ENCODE data around the gene UCN2. TPM values are rescaled to one million over a fixed set of nuclear protein-coding genes. Genes with fewer than 3 reads are reported as not detected.

The UCN2 gene
- total RNA-seq, 1 donor, result 0.54 TPM

DNA sequence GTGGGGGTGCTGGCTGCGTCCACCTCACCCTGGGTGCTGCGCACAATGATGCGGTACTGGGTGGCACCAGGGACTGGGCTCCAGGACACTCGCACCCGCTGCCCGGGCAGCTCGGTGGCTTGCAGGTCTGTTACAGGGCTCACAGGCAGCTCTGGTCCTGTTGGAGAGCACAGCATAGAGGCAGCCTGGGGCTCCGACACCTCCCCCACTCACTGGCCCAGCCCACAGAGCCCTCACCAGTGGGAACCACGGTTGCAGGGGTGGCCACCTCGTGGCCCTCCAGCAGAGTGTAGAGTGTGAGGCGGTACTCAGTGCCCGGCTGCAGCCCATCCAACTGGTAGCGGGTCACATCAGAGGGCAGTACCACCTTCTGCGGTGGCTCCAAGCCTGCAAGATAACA, 27.9 kb upstream of the UCN2 start:
- no peak overlapping the region for H3K4me3 ChIP-seq (ENCODE audit: low read depth, low read length)
- TF ChIP-seq, protein P1, sequence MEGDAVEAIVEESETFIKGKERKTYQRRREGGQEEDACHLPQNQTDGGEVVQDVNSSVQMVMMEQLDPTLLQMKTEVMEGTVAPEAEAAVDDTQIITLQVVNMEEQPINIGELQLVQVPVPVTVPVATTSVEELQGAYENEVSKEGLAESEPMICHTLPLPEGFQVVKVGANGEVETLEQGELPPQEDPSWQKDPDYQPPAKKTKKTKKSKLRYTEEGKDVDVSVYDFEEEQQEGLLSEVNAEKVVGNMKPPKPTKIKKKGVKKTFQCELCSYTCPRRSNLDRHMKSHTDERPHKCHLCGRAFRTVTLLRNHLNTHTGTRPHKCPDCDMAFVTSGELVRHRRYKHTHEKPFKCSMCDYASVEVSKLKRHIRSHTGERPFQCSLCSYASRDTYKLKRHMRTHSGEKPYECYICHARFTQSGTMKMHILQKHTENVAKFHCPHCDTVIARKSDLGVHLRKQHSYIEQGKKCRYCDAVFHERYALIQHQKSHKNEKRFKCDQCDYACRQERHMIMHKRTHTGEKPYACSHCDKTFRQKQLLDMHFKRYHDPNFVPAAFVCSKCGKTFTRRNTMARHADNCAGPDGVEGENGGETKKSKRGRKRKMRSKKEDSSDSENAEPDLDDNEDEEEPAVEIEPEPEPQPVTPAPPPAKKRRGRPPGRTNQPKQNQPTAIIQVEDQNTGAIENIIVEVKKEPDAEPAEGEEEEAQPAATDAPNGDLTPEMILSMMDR (IDR thresholded peaks at IDR 0.05; ENCODE audit: insufficient read depth, low read length), result no peak
- DNase-seq (ENCODE audit: low read depth), result no peak

- TF ChIP-seq, protein P1 (IDR thresholded peaks at IDR 0.05; ENCODE audit: insufficient read depth, low read length), result no peak
- H3K4me3 ChIP-seq (ENCODE audit: low read depth, low read length), result no peak overlapping the region
- no peak for DNase-seq (ENCODE audit: low read depth)
Observed at GRCh38 chr3:48588230-48588629, 24.6 kb upstream of the UCN2 start.

GRCh38 chr3:48587686-48588085, 24.1 kb upstream of the UCN2 start:
- H3K4me3 ChIP-seq (ENCODE audit: low read depth, low read length), result no peak overlapping the region
- TF ChIP-seq, protein P1 (IDR thresholded peaks at IDR 0.05; ENCODE audit: insufficient read depth, low read length), result no peak
- DNase-seq (ENCODE audit: low read depth), result no peak

DNA sequence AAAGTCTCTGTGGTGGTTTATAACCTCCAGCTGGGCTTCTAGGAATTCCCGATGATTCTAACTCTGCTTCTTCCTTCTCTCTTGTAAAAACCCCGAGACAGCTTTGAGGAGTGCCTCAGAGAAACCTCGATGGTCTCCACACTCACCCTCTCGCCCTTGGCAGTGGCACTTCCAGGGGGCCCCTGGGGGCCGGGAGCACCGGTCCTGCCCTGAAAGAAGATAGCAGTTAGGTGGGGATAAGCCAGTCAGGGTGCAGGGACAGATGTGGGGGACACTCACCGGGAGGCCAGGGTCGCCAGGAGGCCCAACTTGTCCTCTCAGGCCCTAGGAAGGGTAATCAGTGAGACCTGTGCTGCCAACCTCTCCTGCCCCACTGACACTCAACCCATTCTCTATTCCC, 21.8 kb upstream of the UCN2 start:
- no peak overlapping the region for H3K4me3 ChIP-seq (ENCODE audit: low read depth, low read length)
- DNase-seq (ENCODE audit: low read depth), result no peak
- TF ChIP-seq, protein P1 (IDR thresholded peaks at IDR 0.05; ENCODE audit: insufficient read depth, low read length), result no peak

- DNase-seq (ENCODE audit: low read depth), result no peak
- H3K4me3 ChIP-seq (ENCODE audit: low read depth, low read length), result no peak overlapping the region
- TF ChIP-seq, protein P1 (IDR thresholded peaks at IDR 0.05; ENCODE audit: insufficient read depth, low read length), result no peak
Observed at GRCh38 chr3:48584836-48585235, 21.3 kb upstream of the UCN2 start.

DNA sequence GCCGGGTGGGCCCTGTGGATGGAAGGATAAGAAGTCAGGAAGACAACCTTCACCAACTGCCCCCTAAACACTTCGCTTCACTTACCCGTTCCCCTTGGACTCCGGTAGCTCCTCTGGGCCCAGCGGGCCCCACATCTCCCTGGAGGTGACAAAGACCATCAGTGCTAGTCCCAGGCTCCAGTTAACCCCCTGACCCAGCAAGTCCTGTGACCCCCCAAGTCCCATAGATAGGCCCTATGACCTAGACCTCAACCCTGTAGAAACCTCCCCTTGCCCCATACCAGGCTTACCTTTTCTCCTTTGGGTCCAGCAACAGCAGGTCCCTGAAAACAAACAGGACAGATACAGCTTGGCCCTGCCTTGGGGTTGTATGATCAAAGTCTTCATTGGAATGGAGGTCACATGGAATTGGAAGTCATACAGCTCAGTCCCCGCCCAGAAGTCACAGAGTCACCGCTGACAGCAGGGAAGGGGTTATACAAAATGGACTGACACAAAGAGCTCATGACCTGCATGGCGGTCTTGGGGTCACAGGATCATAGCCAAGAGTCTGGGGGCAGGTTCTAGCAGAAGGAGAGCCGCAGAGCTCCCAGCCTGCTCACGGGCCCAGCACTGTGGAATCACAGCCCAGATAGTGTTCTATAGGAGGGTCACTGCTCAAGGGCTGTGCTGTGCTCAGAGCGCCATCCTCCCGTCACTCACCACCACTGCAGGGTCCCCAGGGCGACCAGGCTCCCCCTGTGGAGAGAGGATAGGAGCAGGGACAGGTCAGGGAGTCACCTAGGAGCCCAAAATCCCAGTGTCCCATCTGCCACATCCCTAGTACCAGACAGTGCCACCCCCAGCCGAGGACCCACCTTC, 18.3 kb upstream of the UCN2 start:
- TF ChIP-seq, protein P1 (IDR thresholded peaks at IDR 0.05; ENCODE audit: insufficient read depth, low read length), result no peak
- DNase-seq (ENCODE audit: low read depth), result no peak

More for the DNA sequence above, 18.3 kb upstream of the UCN2 start:
- no peak overlapping the region for H3K4me3 ChIP-seq (ENCODE audit: low read depth, low read length)
